ENCODE results near the gene PFDN6. TPM values are rescaled to one million over a fixed set of nuclear protein-coding genes. Genes with fewer than 3 reads are reported as not detected.

The PFDN6 gene
- total RNA-seq, 1 donor from 2014 or later: 54.9 TPM

GRCh38 chr6:33276864-33277662 is 12.3 kb upstream of the PFDN6 start, which contains the start of gene B3GALT4:
TSS of gene B3GALT4 (plus strand) at chr6:33277123. CDS start at chr6:33277420, 297 bp downstream.
- Mint-ChIP-seq H3K4me3 (peak within 1 kb of the TSS; percentile 97), H3K9me3 (no peaks in the 10 kb centered on the region), H3K4me1 (peaks cover 50% of the 10 kb centered on the region)

GRCh38 chr6:33277663-33278391 is 11.6 kb upstream of the PFDN6 start:
- DNase-seq (ENCODE audit: low read depth, low spot score): no peak
- Mint-ChIP-seq H3K27me3 (ENCODE audit: low read depth) (no peaks in the 10 kb centered on the region), H3K27ac (ENCODE audit: unreplicated experiment) (no peak overlapping the region), H3K4me3 (peak overlapping the region; percentile 89), H3K36me3 (ENCODE audit: low read depth) (peaks cover 10% of the 10 kb centered on the region), H3K9me3 (no peaks in the 10 kb centered on the region), H3K4me1 (peaks cover 44% of the 10 kb centered on the region)
- no peak for TF ChIP-seq CTCF (conservative IDR thresholded peaks at IDR 0.05)

More at GRCh38 chr6:33276864-33277662, 12.3 kb upstream of the PFDN6 start, which contains the start of gene B3GALT4:
- peak; percentile 70 for TF ChIP-seq CTCF (conservative IDR thresholded peaks at IDR 0.05)
- Mint-ChIP-seq H3K27ac (ENCODE audit: unreplicated experiment) (peak within 1 kb of the TSS; percentile 82), H3K27me3 (ENCODE audit: low read depth) (no peaks in the 10 kb centered on the region), H3K36me3 (ENCODE audit: low read depth) (peaks cover 15% of the 10 kb centered on the region)
- peak; percentile 65 for DNase-seq (ENCODE audit: low read depth, low spot score)

- TF ChIP-seq CTCF (conservative IDR thresholded peaks at IDR 0.05): no peak
- no peak overlapping the region for H3K27ac Mint-ChIP-seq (ENCODE audit: unreplicated experiment)
- no peak for DNase-seq (ENCODE audit: low read depth, low spot score)
- H3K9me3 Mint-ChIP-seq: no peaks in the 10 kb centered on the region
- peaks cover 10% of the 10 kb centered on the region for H3K36me3 Mint-ChIP-seq (ENCODE audit: low read depth)
- H3K27me3 Mint-ChIP-seq (ENCODE audit: low read depth): no peaks in the 10 kb centered on the region
- H3K4me1 Mint-ChIP-seq: peaks cover 38% of the 10 kb centered on the region
- peak overlapping the region; percentile 89 for H3K4me3 Mint-ChIP-seq
Observed at GRCh38 chr6:33278392-33278741, 11.0 kb upstream of the PFDN6 start.

GRCh38 chr6:33278810-33279209 is 10.6 kb upstream of the PFDN6 start:
- peaks cover 34% of the 10 kb centered on the region for H3K4me1 Mint-ChIP-seq
- H3K36me3 Mint-ChIP-seq (ENCODE audit: low read depth): peaks cover 10% of the 10 kb centered on the region
- TF ChIP-seq CTCF (conservative IDR thresholded peaks at IDR 0.05): no peak
- DNase-seq (ENCODE audit: low read depth, low spot score): no peak
- peak overlapping the region; percentile 89 for H3K4me3 Mint-ChIP-seq
- no peaks in the 10 kb centered on the region for H3K9me3 Mint-ChIP-seq
- H3K27me3 Mint-ChIP-seq (ENCODE audit: low read depth): no peaks in the 10 kb centered on the region
- H3K27ac Mint-ChIP-seq (ENCODE audit: unreplicated experiment): no peak overlapping the region

- no peak for DNase-seq (ENCODE audit: low read depth, low spot score)
- H3K27me3 Mint-ChIP-seq (ENCODE audit: low read depth): no peaks in the 10 kb centered on the region
- no peak for TF ChIP-seq CTCF (conservative IDR thresholded peaks at IDR 0.05)
- no peaks in the 10 kb centered on the region for H3K9me3 Mint-ChIP-seq
- no peak overlapping the region for H3K27ac Mint-ChIP-seq (ENCODE audit: unreplicated experiment)
- peaks cover 32% of the 10 kb centered on the region for H3K4me1 Mint-ChIP-seq
- peaks cover 8% of the 10 kb centered on the region for H3K36me3 Mint-ChIP-seq (ENCODE audit: low read depth)
- H3K4me3 Mint-ChIP-seq: peak overlapping the region; percentile 9
Observed at GRCh38 chr6:33279257-33279695, 10.1 kb upstream of the PFDN6 start.
